ENCODE results near the gene ZNF470.
A peak's percentile ranks its signal among the peaks of the same experiment; 100 is the strongest.

The ZNF470 gene

DNA sequence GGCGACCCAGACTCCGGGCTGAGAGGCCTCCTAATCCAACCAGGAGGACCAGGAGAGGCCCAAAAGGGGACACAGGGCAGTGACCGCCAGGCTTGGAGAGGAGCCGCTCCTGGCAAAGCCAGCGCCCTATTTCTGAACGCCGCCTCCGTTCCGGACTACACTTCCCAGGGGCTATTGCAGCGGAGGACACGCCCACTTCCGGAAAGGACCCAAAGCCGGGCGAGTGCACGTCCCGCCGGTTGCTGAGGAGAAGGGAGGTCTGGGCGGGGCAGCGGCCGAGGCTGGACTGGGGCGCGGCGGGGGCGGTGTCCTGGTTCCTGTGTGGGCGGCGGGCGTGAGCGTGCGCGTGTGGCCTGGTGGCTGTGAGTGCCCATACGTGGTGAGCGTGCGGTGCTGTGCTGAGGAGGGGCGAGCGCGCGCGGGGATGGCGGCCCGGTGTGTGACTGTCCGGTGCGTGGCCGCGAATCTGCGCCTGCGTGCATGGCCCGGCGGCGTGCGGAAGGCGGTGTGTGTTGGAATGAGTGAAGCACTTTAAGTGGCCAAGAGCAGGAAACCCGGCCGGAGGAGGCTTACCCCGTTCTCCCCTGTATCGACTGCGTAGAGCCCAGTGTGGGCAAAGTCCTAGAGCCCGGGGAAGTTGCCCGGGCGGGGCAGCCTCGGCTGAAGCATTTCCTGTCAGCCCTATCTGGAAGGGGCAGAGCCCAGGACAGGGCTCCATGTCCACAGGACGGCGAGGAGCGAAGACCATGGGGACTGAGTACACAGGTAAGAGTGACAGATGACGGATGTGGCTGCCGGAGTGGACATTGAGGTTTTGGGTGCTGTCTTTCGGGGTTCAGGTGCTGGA lies at the start of gene ZNF470:
Gene ZNF470 (plus strand): TSS at position 195 of the 847 bp plus-strand sequence. CDS start 2,844 bp downstream, outside the sequence.
- peak; percentile 96 for DNase-seq

DNA sequence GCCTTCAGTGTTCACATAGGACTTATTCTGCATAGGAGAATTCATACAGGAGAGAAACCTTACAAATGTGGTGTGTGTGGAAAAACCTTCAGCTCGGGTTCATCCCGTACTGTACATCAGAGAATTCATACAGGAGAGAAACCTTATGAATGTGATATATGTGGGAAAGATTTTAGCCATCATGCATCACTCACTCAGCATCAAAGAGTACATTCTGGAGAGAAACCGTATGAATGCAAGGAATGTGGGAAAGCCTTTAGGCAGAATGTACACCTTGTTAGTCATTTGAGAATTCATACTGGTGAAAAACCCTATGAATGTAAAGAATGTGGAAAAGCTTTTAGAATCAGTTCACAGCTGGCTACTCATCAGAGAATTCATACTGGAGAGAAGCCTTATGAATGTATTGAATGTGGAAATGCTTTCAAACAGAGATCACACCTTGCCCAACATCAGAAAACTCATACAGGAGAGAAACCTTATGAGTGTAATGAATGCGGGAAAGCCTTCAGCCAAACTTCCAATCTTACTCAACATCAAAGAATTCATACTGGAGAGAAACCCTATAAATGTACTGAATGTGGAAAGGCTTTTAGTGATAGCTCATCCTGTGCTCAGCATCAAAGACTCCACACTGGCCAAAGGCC lies 41.9 kb upstream of the ZNF470 start:
- no peak for DNase-seq

DNA sequence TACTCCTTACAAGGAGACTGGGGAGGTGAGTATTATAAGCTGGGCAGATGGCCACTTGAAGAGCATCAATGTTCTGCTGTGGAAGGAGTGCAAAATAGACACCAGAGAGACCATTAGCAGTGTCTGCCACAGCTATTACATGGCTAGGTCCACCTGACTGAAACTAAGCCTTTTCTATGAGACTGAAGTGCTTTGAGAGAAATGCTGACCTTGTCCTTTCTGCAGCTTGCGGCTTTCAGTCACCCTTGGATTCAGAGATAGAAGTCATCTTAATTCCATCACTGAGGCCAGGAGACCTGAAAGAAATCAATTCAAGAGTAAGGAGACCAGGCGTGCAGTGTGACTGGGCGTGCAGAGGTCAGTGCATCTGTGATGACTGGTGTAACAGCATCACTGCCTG lies 29.8 kb upstream of the ZNF470 start:
- no peak for DNase-seq

DNA sequence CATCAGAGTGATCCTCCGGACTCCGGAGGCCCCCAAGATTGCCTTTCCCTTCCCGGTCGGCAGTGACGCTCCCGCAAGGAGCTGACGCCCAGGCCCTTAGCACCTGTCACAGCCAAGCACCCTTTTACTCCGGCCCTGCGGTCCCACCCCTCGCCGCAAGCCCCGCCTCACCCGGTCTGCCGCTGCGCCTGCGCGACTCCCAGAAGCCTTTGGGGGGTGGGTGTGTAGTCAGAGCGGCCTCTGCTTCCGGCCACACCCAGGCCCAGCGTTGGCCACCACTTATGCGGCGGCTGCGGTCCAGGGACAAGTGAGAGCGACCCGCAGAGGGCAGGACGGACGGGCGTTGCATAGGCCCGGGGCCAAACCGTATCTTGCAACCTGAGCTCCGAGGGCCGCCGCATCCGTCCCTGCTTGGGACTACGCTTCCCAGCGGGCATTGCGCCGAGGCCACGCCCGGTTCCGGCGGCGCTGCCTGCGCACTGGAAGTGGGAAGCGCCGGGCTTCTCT lies 29.0 kb upstream of the ZNF470 start:
- peak; percentile 91 for DNase-seq

DNA sequence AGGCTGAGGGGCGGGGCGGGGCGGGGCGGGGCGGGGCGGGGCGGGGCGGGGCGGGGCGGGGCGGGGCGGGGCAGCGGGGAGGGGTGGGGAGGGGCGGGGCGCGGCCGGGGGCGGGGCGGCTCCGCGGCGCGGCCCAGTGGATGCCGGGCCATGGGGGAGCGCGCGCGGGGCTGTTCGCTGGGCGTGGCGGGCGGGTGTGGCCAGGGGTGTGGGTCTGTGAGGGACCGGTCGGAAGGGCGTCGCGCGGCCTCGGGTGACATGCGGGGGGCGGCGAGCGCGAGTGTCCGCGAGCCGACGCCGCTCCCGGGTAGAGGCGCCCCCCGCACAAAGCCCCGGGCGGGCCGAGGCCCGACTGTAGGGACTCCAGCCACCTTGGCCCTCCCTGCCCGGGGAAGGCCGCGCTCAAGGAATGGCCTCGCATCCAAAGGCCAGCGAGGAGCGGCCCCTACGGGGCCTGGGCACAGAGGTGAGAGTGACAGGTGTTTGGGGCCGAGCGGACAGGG lies 28.5 kb upstream of the ZNF470 start, which contains the start of gene ZFP28:
Gene ZFP28 (plus strand): TSS at position 188 of the 503 bp plus-strand sequence. CDS start 71 bp downstream, at position 259.
- no peak for DNase-seq

DNA sequence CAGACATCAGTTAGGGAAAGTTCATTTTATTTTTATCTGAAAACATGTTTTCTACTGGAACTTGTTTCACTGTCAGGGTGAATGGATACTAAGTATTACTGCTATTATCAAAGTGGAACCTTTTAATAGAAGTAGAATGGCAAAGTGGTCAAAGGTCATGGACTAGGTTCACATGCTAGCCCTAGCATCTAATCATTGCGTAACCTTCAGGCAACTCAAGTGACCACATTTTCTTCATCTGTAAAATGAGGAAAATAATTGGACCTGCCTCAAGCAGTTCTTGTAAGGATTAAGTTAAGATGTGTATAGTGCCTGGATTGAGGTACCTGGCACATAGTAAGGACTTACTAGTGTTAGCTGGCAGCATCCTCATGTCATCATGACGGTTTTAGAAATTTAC lies 23.5 kb upstream of the ZNF470 start:
- DNase-seq = no peak

DNA sequence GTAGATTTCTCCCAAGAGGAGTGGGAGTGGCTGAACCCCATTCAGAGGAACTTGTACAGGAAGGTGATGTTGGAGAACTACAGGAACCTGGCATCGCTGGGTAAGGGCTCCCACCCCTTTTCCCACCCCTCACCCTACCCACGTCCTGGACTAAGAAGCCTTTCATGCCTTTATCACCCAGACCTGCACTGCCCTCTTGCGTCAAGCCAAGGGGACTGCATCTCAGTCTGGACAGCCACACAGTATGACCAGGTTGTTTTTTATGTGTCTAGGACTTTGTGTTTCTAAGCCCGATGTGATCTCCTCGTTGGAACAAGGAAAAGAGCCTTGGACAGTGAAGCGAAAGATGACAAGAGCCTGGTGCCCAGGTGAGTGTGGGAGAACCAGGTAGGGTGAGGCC lies 19.7 kb upstream of the ZNF470 start:
- DNase-seq = no peak

DNA sequence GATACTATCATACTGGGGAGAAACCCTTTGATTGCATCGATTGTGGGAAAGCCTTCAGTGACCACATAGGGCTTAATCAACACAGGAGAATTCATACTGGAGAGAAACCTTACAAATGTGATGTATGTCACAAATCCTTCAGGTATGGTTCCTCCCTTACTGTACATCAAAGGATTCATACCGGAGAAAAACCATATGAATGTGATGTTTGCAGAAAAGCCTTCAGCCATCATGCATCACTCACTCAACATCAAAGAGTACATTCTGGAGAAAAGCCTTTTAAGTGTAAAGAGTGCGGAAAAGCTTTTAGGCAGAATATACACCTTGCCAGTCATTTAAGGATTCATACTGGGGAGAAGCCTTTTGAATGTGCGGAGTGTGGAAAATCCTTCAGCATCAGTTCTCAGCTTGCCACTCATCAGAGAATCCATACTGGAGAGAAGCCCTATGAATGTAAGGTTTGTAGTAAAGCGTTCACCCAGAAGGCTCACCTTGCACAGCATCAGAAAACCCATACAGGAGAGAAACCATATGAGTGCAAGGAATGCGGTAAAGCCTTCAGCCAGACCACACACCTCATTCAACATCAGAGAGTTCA lies 12.9 kb upstream of the ZNF470 start:
- DNase-seq = no peak

DNA sequence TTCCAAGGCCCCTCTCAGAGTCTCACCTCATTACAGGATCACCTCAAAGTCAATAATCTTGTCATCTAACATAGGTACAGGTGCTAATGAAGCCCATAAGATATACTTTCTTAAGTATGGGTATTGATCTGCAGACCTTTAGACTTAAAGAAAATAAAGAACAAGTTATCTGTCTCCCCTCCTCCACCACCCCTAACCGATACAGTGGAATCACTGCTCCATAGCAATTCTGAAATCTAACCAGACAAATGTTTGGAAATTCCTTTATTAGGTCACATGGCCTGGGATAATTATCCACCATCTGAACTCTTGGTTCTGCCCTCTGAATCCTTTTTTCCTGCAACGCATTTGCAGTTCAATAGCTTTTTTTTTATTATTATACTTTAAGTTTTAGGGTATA lies 4.5 kb upstream of the ZNF470 start:
- DNase-seq = no peak

DNA sequence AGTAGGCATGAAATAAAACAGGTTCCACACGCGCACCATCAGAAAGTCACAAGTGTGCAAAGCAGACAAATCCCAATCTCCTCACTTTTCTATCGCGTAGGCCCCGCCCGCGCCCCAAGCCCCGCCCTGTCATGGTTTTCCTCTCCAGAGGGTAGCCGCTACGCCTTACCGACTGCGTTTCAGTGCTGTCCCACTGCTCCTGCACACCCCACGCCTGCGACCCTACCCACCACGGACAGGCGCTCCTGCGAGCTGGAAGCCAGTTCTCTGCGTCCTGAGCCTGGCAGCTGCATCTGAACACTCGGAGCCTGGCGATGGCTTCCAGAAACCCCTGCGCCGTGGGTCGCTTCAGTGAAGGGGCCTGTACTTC lies 379 bp upstream of the ZNF470 start:
- DNase-seq = peak; percentile 30

DNA sequence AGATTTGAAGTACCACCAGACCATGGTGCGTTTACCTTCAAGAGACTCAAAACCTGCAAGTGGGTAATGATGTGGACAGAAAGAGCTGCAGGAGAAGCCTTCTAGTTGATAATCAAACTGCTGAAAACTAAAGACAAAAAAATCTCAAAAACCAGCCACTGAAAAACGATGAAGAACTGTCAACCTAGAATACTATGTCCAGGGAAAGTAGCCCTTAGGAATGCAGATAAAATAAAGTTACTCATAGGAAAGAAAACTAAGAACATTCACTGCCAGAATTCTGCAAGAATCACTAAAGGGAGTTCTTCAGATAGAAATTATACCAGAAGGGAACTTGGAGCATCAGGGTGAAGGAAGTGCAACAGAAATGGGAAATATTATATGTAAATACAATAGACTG lies 5.3 kb downstream of the ZNF470 start:
- DNase-seq = no peak

DNA sequence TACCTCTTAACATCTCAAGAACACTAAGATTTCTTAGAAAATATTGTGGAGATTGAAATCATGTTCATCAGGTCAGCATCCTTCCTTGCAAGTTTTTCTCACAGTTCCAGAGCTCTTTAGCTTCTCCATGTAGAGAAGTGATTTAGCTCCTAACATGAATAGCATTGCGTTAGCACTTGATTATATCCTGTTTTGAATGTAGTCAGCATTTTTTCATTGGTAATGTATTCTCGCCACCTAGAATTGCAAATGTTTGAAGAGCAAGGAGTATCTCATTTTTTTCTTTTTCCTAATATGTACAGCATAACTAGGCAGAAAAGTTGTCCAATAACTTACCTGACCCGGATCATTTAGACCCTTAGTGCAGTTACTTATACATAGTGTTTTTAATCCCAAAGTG lies 6.6 kb downstream of the ZNF470 start:
- no peak for DNase-seq

DNA sequence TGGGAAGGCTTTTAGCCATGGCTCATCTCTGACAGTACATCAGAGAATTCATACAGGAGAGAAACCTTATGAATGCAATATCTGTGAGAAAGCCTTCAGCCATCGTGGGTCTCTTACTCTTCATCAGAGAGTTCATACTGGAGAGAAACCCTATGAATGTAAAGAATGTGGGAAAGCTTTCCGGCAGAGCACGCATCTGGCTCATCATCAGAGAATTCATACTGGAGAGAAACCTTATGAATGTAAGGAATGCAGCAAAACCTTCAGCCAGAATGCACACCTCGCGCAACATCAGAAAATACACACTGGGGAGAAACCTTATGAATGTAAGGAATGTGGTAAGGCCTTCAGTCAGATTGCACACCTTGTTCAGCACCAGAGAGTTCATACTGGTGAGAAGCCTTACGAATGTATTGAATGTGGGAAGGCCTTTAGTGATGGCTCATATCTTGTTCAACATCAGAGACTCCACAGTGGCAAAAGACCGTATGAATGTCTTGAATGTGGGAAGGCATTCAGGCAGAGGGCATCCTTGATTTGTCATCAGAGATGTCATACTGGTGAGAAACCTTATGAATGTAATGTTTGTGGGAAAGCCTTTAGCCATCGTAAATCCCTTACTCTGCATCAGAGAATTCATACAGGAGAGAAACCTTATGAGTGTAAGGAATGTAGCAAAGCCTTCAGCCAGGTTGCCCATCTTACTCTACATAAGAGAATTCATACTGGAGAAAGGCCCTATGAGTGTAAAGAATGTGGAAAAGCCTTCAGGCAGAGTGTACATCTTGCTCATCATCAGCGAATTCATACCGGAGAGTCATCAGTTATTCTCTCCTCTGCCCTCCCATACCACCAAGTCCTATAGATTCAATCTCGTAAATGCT lies 10.7 kb downstream of the ZNF470 start:
- no peak for DNase-seq

DNA sequence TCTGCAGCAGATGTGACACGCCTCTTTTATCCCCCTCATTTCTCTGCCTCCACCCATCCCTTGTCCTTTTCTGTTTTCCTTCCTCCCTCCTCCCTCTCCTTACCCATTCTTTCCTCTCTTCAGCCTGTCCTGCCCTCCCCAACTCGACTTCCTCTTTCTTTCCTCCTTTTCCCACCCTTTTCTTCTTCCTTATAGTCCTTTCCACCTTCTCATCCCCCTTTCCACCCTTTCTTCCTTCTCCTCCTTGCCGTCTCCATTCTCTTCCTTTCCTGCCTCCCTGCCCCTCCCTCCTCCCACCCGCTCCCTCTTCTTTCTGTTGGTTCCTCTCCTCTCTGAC lies 27.1 kb downstream of the ZNF470 start:
- DNase-seq = no peak

DNA sequence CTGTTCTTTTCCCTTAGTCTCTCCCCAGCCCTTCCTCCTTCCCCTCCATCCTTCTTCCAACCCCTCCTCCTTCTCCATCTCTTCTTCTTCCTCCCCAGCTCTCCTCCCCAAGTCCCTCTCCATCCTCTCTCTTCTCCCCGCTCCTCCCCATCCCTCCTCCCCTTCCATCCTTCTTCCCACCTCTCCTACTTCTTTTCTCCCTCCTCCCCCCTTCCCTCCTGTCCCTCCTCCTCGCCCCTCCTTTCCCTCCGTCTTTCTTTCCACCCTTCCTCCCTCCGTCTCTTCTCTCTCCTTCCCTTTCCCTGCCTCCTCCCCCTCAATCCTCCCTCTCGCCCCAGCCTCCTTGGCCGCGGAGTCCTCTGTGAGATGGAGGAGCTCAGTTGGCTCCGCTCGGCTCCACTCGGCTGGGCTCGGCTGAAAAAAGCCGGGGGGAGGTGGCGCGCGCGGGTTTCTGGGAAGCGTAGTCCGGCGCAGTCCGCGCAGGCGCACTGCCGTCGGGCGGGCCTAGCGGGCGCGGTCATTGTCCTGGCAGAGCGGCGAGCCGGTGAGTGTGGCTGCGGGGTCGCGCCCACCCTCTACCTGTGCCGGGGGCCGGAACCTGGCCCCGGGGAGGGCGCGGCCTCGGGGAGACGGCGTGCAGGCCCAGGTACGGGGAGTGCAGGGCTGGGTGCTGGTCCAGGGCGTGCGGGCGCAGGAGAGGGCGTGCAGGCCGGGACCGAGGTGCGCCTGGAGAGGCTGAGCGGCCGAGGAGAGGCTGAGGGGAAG lies 27.7 kb downstream of the ZNF470 start, which contains the start of gene ZNF71:
Gene ZNF71 (plus strand): TSS at position 520 of the 765 bp plus-strand sequence. CDS start 6,257 bp downstream, outside the sequence.
- peak; percentile 94 for DNase-seq

DNA sequence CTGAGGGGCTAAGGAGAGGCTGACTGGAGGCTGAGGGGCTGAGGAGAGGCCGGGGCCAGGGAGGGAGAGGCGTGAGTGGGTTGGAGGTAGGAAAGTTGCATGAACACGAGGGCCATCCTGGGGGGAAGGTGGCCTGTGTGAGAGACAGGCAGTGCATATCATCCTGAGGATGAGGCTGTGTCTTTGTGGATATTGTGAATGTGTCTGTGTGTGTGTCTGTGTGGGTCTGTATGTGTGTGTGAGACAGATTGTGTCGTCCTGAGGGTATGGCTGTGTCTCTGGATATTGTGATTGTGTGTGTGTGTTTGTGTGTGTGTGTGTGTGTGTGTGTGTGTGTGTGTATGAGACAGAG lies 28.3 kb downstream of the ZNF470 start:
- DNase-seq = no peak

DNA sequence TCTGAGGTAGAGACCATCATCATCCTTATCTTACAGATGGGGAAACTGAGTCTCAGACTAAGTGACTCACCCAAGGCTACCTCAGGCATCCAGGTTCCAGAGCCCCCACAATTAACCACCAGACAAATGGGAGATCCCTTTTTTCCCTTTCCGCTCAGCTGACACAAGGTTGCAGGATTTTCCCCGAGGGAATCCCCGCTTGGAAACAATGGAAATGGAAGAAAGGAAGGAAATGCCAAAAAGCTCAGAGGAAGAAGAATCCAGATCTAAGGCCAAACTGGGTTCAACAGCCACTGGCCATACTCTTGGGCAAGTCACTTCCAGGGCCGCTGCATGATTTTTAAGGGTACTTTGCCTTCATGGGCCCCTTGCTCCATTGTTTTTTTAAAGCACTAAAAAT lies 29.4 kb downstream of the ZNF470 start:
- DNase-seq = no peak

DNA sequence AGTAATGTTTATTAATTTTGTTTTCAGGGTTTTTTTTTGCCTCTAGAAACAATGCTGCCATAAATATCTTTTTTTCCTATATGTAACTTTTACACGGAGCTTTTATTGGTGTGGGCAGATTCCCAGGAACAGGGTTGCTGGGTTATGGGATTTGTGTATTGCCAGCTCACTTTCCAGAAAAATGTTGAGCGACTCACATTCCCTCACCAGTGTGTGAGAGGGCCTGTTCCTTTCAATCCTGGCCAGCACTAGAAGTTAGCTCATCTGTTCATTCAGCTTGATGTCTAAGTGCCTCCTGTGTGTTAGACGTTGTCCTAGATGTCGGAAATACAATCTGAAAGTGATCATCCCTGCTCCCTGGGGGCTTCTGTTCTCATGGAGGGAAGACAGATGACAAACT lies 30.4 kb downstream of the ZNF470 start:
- DNase-seq = no peak

DNA sequence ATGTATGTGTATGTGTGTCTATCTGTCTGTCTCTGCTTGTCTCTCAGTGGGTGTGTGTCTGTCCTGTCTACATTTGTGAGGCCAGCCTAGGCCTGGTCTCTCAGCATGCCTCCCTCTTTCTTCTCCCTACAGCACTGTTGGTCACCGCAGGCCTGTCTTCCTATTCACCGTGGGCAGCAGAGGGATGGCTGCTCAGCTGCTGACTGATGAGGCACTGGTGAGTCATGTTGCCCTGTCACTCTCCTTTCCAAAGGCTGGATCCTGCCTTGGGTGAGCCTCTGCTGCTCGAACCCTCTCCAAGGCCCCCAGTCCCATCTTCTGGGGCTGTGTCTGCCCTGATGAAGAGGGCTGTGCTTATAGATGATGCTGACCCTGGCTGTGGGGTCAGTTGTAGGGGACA lies 34.1 kb downstream of the ZNF470 start:
- DNase-seq = no peak

DNA sequence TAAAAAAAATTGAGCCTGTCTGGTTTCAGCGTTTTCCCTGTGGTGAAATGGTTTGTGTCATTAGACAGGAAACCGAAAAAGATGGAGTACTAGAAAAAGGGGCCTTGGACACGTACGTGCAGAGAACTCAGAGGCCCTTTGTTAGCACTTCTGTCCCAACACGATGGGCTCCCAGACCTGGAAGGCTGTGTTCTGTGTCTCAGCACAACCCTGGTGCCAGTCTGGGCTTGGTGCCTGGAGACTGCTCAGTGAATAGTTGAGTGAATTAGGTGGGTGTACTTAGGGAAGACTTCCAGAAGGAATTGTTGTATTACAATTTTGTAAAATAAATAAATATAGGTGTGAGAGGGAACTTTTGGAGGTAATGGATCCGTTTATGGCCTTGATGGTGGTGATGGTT lies 36.6 kb downstream of the ZNF470 start:
- DNase-seq = no peak

DNA sequence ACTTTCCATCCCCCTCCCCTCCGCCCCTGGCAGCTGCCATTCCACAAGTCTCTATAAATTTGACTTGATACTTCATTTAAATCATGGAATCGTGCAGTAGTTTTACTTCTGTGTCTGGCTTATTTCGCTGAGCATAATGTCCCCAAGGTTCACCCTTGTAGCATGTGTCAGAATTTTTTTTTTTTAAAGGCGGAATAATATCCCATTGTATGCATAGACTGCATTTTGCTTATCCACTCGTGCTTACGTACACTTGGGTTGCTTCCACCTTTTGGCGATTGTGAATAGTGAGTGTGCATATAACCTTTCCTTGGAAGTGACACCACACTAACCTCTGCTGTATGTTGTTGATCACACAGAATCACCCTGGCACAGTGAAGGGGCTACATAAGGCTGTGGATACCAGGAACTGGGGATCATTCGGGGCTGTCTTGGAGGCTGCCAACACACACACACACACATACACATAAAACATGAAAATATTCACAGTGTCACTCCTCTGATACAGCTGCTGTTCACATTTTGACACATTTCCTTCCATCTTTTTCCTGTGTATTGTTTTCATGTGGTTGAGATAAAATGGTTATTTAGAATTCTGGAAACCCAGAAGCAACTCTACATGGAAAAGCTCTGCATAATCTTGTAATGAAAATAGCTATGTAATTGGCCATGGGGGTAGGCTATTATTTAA lies 41.2 kb downstream of the ZNF470 start:
- no peak for DNase-seq
